ENCODE results near the gene SLC38A10. TPM values are rescaled to one million over a fixed set of nuclear protein-coding genes. Genes with fewer than 3 reads are reported as not detected.

The SLC38A10 gene
- total and polyA plus RNA-seq, 2 of the 13 experiments (the other 11 are each of a cell fraction or from before 2014, with no cell fraction given): 23.4 to 55.8 TPM

GRCh38 chr17:81282141-81282540 lies 13.0 kb downstream of the SLC38A10 start:
- Histone ChIP-seq H3K9ac (ENCODE audit: insufficient read depth, low read depth, low read length) (no peak overlapping the region), H4K20me1 (ENCODE audit: insufficient read depth, low read length) (no peaks in the 10 kb centered on the region), H3K36me3 (replicated peaks in 1 of 2; ENCODE audit: control insufficient read depth in 1 of 2, insufficient read depth in 2 of 2, low read length in 2 of 2) (peaks cover 12 to 54% of the 10 kb centered on the region in 2 experiments; a peak in 4 of 5 replicates), H3K27me3 (ENCODE audit: control insufficient read depth in 1 of 2, insufficient read depth in 2 of 2, low read length in 2 of 2) (no peaks in the 10 kb centered on the region), H3K4me3 (replicated peaks in 1 of 3; ENCODE audit: insufficient read depth in 1 of 3, low read depth in 2 of 3, low read length in 3 of 3) (no peak overlapping the region), H2AFZ (ENCODE audit: low read length) (no peak overlapping the region), H3K27ac (ENCODE audit: extremely low read length, insufficient read depth, low read length) (no peak overlapping the region), H3K4me1 (ENCODE audit: insufficient read depth, low read length) (no peaks in the 10 kb centered on the region), H3K9me3 (ENCODE audit: low read length) (no peaks in the 10 kb centered on the region), H3K4me2 (ENCODE audit: low read depth, low read length) (no peak overlapping the region), H3K79me2 (ENCODE audit: insufficient read depth, low read length) (no peaks in the 10 kb centered on the region)
- 99% methylated on average over 28 of the region's 33 CpGs for WGBS (ENCODE audit: low lambda C conversion rate)
- ChIA-PET CTCF (ENCODE audit: low intra/inter-chr PET ratio, low total read pairs) (no interaction called here), POLR2A (no interaction called here)
- no peak for FAIRE-seq
- TF ChIP-seq ZNF710 (CRISPR knock-in tag; IDR thresholded peaks at IDR 0.05; ENCODE audit: borderline replicate concordance) (no peak), THAP7 (CRISPR knock-in tag; IDR thresholded peaks at IDR 0.05) (no peak), RBFOX2 (IDR thresholded peaks at IDR 0.05; ENCODE audit: low read depth, low read length) (0 out of 2 replicates have a peak, but pooled peaks have one; percentile 23), DZIP1 (CRISPR knock-in tag; IDR thresholded peaks at IDR 0.05) (0 out of 2 replicates have a peak, but pooled peaks have one; percentile 6), ZNF564 (CRISPR knock-in tag; IDR thresholded peaks at IDR 0.05) (no peak)
- BruUV-seq (replicated peaks): no TSS peak
- no peak for ATAC-seq
- no peak for DNase-seq (ENCODE audit: low spot score)
- intact Hi-C loops (cut with micrococcal nuclease; ENCODE audit: unreplicated experiment): no loop called here
- in situ Hi-C loops (cut with HindIII; ENCODE audit: extremely low pct_ligation_motif_present, low pct_unique_long_range_greater_than_20kb): no loop called here

All from HepG2 (cell line).